ENCODE data around the gene EPHA6.

EPHA6 gene

GRCh38 chr3:97662762-97663161, 848.4 kb downstream of the EPHA6 start:
- FAIRE-seq: no peak

DNA sequence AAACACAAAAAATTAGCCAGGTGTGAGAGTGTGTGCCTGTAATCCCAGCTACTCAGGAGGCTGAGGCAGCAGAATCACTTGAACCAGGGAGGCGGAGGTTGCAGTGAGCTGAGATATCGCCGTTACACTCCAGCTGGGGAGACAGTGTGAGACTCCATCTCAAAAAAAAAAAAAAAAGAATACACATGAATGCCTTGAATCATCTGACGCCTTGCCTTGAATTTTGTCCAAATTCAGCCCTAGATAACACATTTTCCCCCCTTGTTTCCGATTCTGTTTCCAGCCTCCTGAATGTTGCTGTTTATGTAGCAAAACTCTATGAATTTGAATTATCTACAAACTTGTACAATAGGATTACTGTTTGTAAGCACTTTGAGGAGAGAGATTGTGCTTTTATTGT, 851.5 kb downstream of the EPHA6 start:
- no peak for FAIRE-seq

DNA sequence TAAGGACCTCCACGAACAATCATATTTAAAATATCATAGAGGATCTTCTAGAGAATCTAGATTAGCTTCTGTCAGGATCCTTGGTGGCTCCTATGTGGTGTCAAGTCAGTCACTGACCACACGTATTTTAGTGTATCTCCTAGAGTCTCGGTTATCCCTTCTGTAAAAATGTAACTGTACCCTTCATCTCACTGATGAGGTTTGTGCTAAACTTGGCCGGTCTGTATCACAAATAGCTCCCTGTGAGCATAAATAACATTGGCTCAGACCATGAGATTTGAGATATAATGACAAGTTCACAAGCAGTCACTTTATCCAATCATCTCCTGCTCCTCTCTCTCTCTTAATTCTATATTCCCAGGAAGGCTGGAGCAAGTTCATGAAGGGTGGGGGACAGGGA, 856.6 kb downstream of the EPHA6 start:
- FAIRE-seq: no peak

- no peak for FAIRE-seq
These were observed 859.1 kb downstream of the EPHA6 start for GRCh38 chr3:97673357-97673997.

DNA sequence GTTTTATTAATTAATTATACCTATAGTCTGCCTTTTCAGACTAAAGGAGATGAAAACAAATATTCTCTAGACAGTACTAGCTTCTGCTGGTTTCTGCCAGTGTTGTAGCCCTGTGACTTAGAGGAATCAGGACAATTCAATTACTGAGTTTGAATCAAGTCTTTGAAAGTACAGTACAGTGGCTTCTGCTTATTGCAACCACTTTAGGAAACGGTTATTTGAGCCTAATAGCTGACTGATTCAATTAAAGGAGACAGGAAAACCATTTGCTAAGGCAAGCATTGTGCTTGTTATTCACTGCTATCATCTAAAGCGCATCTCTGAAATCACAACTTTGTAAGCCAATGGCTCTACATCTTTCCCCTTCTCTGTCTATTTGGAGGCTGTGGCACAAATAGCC, 860.1 kb downstream of the EPHA6 start:
- FAIRE-seq: no peak

GRCh38 chr3:97680210-97680609, 865.8 kb downstream of the EPHA6 start:
- FAIRE-seq: no peak

DNA sequence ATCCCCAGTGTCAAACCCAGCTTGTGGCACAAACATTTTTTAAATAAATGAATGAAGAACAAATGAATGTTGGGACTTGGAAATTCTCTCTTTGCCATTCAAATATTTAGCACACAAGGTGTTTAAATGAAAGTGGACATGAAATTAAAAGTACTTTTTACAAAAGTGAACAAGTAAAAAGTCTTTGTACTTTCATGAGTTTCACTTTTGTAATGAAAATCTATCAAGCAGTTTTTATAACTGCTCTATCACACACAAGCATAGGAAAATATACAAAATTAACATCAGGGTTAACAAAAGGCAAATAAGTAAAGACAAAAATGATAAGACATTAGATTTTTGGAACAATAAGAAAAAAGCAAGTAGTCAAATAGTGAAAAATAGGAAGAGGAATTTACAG, 866.3 kb downstream of the EPHA6 start:
- FAIRE-seq: no peak

DNA sequence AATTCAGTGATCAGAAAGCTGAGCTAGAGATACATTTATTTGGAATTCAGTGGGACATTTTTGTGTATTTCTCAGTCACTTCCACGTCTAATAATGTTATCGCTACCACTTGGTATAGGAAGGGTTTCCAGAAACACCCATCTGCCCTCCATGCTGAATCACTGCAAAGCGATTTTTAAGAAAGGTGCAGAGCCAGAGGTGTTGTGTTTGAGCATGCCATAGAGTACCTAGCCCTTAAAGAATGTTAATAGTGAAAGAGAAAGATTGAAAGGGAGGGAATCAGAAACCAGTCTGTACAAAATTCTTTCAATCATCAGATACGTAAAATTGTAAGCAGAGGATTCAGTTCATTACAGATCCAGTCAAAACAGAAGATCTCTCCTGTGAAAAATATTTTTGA, 870.1 kb downstream of the EPHA6 start:
- FAIRE-seq: no peak

DNA sequence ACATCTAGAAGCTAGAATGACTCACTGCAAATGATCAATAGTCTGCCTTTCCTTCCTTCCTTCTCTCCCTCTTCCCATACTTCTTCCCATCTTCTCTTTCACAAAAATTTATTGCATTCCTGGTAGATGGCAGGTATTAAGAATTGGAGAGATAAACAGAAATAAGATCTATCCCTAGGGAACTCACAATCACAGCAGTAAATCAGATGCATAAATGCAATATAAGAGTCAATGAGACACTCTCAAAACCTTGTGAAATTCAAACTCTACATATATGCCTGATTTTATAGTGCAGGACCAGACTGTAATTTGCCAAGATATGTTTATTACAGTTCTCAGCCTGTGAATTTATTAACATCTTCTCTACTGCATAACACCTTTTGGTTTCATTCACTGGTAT, 871.9 kb downstream of the EPHA6 start:
- FAIRE-seq: no peak

DNA sequence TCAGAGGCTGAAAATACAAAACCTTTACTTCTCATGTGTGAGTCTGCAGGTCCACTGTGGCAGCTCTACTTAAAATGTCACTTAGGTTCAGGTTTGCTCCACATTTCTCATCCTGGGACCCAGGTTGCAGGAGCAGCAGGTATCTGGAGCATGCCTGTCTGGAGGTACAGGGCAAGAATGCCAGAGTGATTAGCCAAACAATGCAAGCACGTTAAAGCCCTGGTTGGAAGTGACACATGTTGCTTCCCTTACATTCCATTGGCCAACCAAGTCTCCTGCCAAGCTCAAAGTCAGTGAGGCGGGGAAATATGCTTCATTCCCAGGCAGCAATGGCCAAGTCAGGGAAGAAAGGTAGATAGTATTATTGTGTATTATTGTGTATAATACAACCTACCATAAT, 873.3 kb downstream of the EPHA6 start:
- FAIRE-seq: no peak

GRCh38 chr3:97689111-97689510, 874.7 kb downstream of the EPHA6 start:
- FAIRE-seq: no peak

DNA sequence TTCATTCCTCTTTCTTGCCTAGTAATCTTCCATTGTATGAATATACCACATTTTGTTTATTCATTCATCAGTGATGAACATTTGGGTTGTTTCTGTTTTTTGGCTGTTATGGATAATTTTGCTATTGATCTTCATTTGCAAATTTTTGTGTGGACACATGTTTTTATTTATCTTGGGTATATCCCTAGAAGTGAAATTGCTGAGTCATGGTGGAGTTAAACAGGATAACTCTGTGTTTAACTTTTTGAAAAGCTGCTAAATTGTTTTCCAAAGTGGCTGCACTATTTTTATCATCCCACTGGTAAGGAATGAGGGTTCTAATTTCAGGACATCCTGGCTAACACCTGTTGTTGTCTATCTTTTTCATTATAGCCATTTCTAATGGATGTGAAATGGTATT, 875.6 kb downstream of the EPHA6 start:
- no peak for FAIRE-seq

DNA sequence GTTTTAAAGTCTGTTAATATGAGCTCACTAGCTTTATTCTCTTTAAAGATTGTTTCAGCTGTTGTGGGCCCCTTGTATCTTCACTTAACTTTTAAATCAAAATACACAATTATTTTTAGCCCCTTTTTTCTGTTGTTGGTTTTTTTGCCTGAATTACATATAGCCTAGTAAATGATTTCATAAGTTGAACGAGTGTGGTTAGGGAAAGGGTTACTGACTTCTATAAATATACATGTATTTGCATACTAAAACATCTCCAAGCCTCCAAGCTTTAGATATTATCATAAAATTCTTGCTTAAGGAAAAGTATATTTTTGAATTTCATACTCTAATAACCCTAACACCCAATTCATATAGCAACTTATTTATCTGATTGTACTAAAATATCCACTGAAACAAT, 877.0 kb downstream of the EPHA6 start:
- no peak for FAIRE-seq

- FAIRE-seq: no peak
These were observed 878.0 kb downstream of the EPHA6 start for GRCh38 chr3:97692389-97692788.

DNA sequence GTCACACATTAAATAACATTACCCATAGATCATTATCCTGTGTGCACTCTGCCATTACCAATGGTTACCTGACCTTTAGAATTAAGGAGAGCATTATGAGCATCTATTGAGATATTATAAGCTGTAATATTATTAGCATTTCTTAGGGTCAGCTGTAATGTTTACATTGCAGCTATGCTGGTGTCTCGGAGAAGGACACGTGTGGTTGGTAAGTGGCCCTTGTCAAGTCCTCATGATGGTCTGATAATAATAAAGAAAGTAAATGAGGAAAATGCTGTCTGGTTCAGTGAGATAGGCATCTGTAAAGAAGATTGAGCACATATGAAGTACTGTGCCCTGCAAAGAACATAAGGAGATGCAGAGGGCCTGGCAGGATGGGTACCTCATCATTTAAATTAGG, 878.4 kb downstream of the EPHA6 start:
- no peak for FAIRE-seq

DNA sequence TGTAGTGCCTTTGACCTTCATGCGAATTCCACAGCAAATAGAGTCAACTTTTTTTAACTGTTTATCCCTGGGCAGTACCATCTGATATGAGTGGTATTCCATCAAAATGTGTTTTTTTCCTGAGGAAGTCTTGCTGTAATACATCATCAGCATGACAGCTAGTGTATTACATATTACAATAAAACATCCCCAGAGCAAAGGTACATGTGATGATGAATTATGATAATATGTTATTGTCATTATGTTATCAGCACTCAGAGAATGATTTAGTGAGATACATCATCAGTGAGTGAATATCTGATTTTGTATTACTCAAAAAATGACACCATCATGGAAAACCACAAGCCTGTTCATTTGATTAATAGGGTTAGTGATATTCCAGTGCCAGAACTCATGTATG, 880.5 kb downstream of the EPHA6 start:
- FAIRE-seq: no peak

DNA sequence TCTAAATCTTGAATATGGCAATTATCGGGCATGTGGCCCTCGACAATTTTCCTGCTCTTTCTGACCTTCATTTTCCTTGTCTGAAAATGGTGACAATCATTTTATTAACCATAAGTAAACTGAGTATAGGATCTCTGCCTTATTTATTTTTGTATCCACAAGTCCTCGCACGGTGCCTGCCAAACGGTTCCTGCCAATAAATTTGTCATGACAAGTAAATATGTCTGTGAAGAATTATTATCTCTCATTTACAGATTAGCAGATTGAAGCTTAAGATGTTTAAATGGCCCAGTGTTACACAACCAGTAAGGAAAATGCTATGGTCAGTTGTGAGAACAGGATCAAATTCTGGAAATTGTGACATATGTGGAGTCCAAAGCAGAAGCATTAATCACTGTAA, 884.3 kb downstream of the EPHA6 start:
- FAIRE-seq: no peak

DNA sequence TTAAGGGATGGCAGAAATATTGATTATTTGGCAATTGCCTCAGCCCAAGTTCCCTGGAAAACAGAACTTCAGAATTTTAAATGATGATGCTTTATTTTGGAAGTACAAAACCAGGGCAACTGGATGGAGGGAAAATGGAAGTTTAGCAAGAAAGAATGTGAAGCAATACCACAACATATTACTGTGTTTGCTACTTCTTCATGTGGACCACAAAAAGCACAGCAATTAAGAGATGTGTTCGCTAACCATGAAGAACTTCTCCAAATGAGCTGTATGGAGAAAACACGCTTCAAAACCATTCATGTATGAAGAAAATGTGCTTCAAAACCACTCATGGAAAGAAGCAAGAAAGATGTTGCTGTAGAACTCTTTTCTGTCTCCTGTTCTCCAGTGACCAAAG, 885.5 kb downstream of the EPHA6 start:
- no peak for FAIRE-seq

GRCh38 chr3:97705764-97706163, 891.4 kb downstream of the EPHA6 start:
- no peak for FAIRE-seq

- no peak for FAIRE-seq
These were observed 891.8 kb downstream of the EPHA6 start for GRCh38 chr3:97706226-97706625.

- no peak for FAIRE-seq
These were observed 897.3 kb downstream of the EPHA6 start for GRCh38 chr3:97711654-97712053.

DNA sequence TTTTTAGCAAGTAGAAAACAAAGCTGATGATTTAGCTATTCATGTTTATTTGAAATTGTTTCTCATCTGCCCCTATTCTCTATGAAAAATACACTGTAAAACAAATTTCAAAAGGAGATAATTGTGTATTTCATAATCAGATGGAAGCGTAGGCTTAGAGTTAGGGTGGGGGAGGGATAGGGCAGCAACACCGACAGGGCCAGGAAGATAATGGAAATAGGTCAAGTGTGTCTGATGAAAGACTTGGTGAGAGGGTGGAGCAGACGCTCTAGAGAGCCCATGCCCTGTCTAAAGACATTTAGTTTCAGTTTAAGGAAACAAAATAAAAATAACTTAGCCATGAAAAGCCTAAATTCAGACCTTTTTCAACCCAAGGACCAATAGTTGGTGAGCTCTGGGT, 898.5 kb downstream of the EPHA6 start:
- FAIRE-seq: no peak

- FAIRE-seq: no peak
These were observed 899.2 kb downstream of the EPHA6 start for GRCh38 chr3:97713634-97714033.

- peak; percentile 93 for FAIRE-seq
These were observed 904.9 kb downstream of the EPHA6 start for GRCh38 chr3:97719156-97719821.

- no peak for FAIRE-seq
These were observed 906.0 kb downstream of the EPHA6 start for GRCh38 chr3:97720417-97720816.

Measured in G401.6 (cell line).